Uterus (tissue), 2 donors: ENCODE results near the gene GKN1.

Experiments used
- CTCF ChIP-seq, 4 experiments: fragments of 200-600 bp in 2 of 4; fragments of 450-650 bp in 2 of 4; sonication (generic) in 2 of 4; IDR thresholded peaks; one replicate each; pipeline ENCODE4 v1.5.1; 2016 to 2019; ENCODE audit warnings: antibody characterized with exemption in 4 of 4, mild to moderate bottlenecking in 2 of 4, moderate library complexity in 1 of 4
- POLR2A ChIP-seq, 2 donors: fragments of 450-650 bp; IDR thresholded peaks; one replicate each; pipeline ENCODE4 v1.6.1; 2016; ENCODE audit warnings: antibody characterized with exemption in 2 of 2, mild to moderate bottlenecking in 1 of 2, moderate library complexity in 1 of 2

DNA sequence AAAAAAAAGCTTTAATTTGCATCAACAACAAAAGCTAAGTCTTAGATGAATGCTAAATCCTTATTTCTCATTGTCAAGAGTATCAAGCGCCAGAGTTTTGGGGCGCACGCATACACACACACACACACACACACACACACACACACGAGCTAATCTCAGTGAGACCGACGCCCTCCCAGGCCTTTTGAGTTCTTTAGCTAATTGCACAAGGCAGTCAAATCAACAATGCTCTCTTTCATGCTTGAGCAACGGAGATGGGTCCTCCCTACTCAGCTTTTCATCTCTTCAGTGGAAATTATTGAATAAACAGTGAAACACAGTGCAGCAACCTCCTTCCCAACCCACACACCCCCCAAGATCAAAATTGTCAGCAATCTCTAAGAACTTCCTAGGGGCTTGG lies 19.2 kb downstream of the GKN1 start:
- TF ChIP-seq POLR2A (IDR thresholded peaks at IDR 0.05) (no peak), CTCF (IDR thresholded peaks at IDR 0.05) (no peak)
